Measurements from ENCODE around the gene CCDC15.

Gene CCDC15

DNA sequence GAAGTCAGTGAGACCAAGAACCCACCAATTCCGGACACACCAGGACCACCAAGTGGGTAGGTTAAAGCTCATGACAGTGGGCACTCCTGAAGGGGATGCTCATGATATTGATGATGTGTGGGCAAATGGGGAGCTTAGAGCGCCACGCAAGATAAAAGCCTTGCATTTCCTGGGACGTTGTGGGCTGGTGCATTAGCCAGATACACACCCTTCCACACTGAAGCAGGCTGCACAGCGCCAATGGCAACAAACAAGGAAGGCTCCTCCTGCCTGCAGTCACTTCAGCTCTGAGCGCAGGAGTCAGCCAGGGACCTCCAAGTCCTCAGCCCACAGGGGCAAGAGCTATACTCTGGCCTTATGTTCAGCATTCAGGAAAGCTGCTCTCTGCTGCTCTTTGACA, 136.8 kb downstream of the CCDC15 start:
- POLR2A ChIA-PET = interaction anchor here (1.0 to 1.3 kb wide), 2 partner anchors 21 kb away, joined by 3 to 4 read pairs; partner anchors contain the start of gene TMEM218
- Histone ChIP-seq H3K4me3 (ENCODE audit: low read depth, low read length) (no peak overlapping the region), H3K9me3 (ENCODE audit: control insufficient read depth, insufficient read depth, low read depth, low read length) (no peaks in the 10 kb centered on the region), H3K4me1 (ENCODE audit: control insufficient read depth, insufficient read depth, low read length) (no peaks in the 10 kb centered on the region), H3K36me3 (ENCODE audit: control insufficient read depth in 2 of 2, insufficient read depth in 1 of 2, low read length in 2 of 2) (peaks cover 0 to 6% of the 10 kb centered on the region in 2 experiments; a peak in 1 of 3 replicates), H3K27ac (ENCODE audit: extremely low read depth, low read depth, low read length) (no peak overlapping the region)
- CTCF ChIA-PET = interaction anchor here (0.6 to 6.5 kb wide), 49 partner anchors 8 to 537 kb away, joined by 3 to 83 read pairs (median 5); partner anchors contain the start of genes CCDC15 and TMEM218
- TF ChIP-seq ZFP37 (tag by site-specific recombination; IDR thresholded peaks at IDR 0.05) (no peak), MEIS1 (CRISPR knock-in tag; IDR thresholded peaks at IDR 0.05; ENCODE audit: borderline replicate concordance) (no peak), ZNF830 (tag by site-specific recombination; IDR thresholded peaks at IDR 0.05; ENCODE audit: low read depth) (no peak), CTCF (tag by site-specific recombination; IDR thresholded peaks at IDR 0.05) (no peak)

Measured in HEK293 (cell line).